Neural cell (in vitro differentiated cells): ENCODE data around the gene NKPD1. TPM values are rescaled to one million over a fixed set of nuclear protein-coding genes. Genes with fewer than 3 reads are reported as not detected.

Experiments
- H2AFZ ChIP-seq: fragments of 200-600, 300-800 bp; sonication (generic), shearing (Covaris generic); 2 replicates; pipeline ENCODE4 v1.6.0; 2014; ENCODE audit warnings: low read depth, mild to moderate bottlenecking, antibody characterized with exemption, low read length, moderate library complexity
- H3F3A ChIP-seq: fragments of 200-600 bp; shearing (Covaris generic); 2 replicates; pipeline ENCODE4 v1.6.1; 2016; ENCODE audit warnings: mild to moderate bottlenecking, moderate library complexity, mixed read lengths, antibody characterized with exemption, low read length; ENCODE audit not compliant: insufficient read depth, poor library complexity, severe bottlenecking
- H3K27ac ChIP-seq: fragments of 200-600, 300-800 bp; sonication (generic), shearing (Covaris generic); 2 replicates; pipeline ENCODE4 v1.5.1; 2014; ENCODE audit warnings: mild to moderate bottlenecking, low read length, moderate library complexity
- H3K27me3 ChIP-seq: fragments of 300-800, 200-600 bp; sonication (generic), shearing (Covaris generic); 2 replicates; pipeline ENCODE4 v1.6.0; 2014; ENCODE audit warnings: mild to moderate bottlenecking, low read depth, low read length, moderate library complexity; ENCODE audit not compliant: insufficient read depth
- H3K36me3 ChIP-seq: fragments of 300-800, 200-600 bp; sonication (generic), shearing (Covaris generic); 2 replicates; pipeline ENCODE4 v1.5.1; 2014; ENCODE audit warnings: mild to moderate bottlenecking, antibody characterized with exemption, low read length, moderate library complexity; ENCODE audit not compliant: insufficient read depth
- H3K4me2 ChIP-seq: fragments of 300-800, 200-600 bp; sonication (generic), shearing (Covaris generic); 2 replicates; pipeline ENCODE4 v1.6.0; 2014; ENCODE audit warnings: mild to moderate bottlenecking, low read length
- H3K4me3 ChIP-seq: fragments of 300-800, 200-600 bp; sonication (generic), shearing (Covaris generic); 2 replicates; pipeline ENCODE4 v1.5.1; 2014; ENCODE audit warnings: mild to moderate bottlenecking, low read length, moderate library complexity
- H3K79me2 ChIP-seq: fragments of 200-600 bp; shearing (Covaris generic); replicated peaks from 2 replicates; pipeline ENCODE4 v1.6.0; 2014; ENCODE audit warnings: mild to moderate bottlenecking, low read length, moderate library complexity; ENCODE audit not compliant: insufficient read depth
- H3K9ac ChIP-seq: fragments of 300-800, 200-600 bp; sonication (generic), shearing (Covaris generic); 2 replicates; pipeline ENCODE4 v1.6.1; 2016; ENCODE audit warnings: mild to moderate bottlenecking, low read length, mixed read lengths
- H3K9me2 ChIP-seq: fragments of 200-600 bp; shearing (Covaris generic); 2 replicates; pipeline ENCODE4 v1.6.1; 2016; ENCODE audit warnings: mild to moderate bottlenecking, low read length, mixed read lengths; ENCODE audit not compliant: insufficient read depth
- H3K9me3 ChIP-seq: fragments of 200-600, 300-800 bp; sonication (generic), shearing (Covaris generic); 2 replicates; pipeline ENCODE4 v1.6.1; 2016; ENCODE audit warnings: mild to moderate bottlenecking, mixed run types, low read length, moderate library complexity, mixed read lengths
- H4K20me1 ChIP-seq: fragments of 200-600 bp; shearing (Covaris generic); 2 replicates; pipeline ENCODE4 v1.6.1; 2016; ENCODE audit warnings: mild to moderate bottlenecking, mixed run types; ENCODE audit not compliant: insufficient read depth
- CTCF ChIP-seq: fragments of 450-650 bp; IDR thresholded peaks from 2 replicates; pipeline ENCODE4 v1.5.1; 2014; ENCODE audit warnings: antibody characterized with exemption, mild to moderate bottlenecking, moderate library complexity; ENCODE audit not compliant: poor library complexity, severe bottlenecking
- EP300 ChIP-seq: fragments of 450-650 bp; conservative IDR thresholded peaks from 2 replicates; pipeline ENCODE4 v1.6.1; 2014; ENCODE audit warnings: antibody characterized with exemption, mild to moderate bottlenecking, moderate library complexity; ENCODE audit not compliant: poor library complexity, severe bottlenecking
- EZH2 ChIP-seq: fragments of 200-600, 300-800 bp; shearing (Covaris generic), sonication (generic); IDR thresholded peaks from 2 replicates; pipeline ENCODE4 v1.6.1; 2014; ENCODE audit warnings: antibody characterized with exemption, low read length, borderline replicate concordance, mild to moderate bottlenecking; ENCODE audit not compliant: insufficient read depth, poor library complexity, severe bottlenecking
- MXI1 ChIP-seq: fragments of 450-650 bp; conservative IDR thresholded peaks from 2 replicates; pipeline ENCODE4 v1.6.1; 2014; ENCODE audit warnings: antibody characterized with exemption, mild to moderate bottlenecking; ENCODE audit not compliant: poor library complexity, severe bottlenecking
- POLR2AphosphoS5 ChIP-seq: IDR thresholded peaks from 2 replicates; pipeline ENCODE4 v1.6.1; 2012
- SMC3 ChIP-seq: fragments of 450-650 bp; conservative IDR thresholded peaks from 2 replicates; pipeline ENCODE4 v1.6.1; 2014; ENCODE audit warnings: antibody characterized with exemption, mild to moderate bottlenecking, moderate library complexity; ENCODE audit not compliant: poor library complexity
- TAF1 ChIP-seq: IDR thresholded peaks from 2 replicates; pipeline ENCODE4 v1.6.1; 2012; ENCODE audit warnings: low read depth
- polyA plus RNA-seq: library from polyadenylated mRNA; depleted of rRNA; stranded (reverse); fragments of >200 nt; gene quantifications from 2 replicates; pipeline ENCODE4 v1.2.3, GENCODE V29; 2014

The NKPD1 gene
- polyA plus RNA-seq, 1 donor from 2014 or later, result 2.8 TPM

- H3K27ac ChIP-seq, result no peak overlapping the region
- no peak overlapping the region for H3K4me3 ChIP-seq
- H3K9me3 ChIP-seq, result no peaks in the 10 kb centered on the region
- H3K27me3 ChIP-seq, result peaks cover 24% of the 10 kb centered on the region
- TF ChIP-seq POLR2AphosphoS5 (peak; percentile 4), SMC3 (no peak)
- H4K20me1 ChIP-seq, result no peaks in the 10 kb centered on the region
- no peaks in the 10 kb centered on the region for H3K9me2 ChIP-seq
- H3F3A ChIP-seq, result no peaks in the 10 kb centered on the region
- no peak overlapping the region for H2AFZ ChIP-seq
- no peaks in the 10 kb centered on the region for H3K36me3 ChIP-seq
- H3K79me2 ChIP-seq, result no peaks in the 10 kb centered on the region
- no peak overlapping the region for H3K9ac ChIP-seq
- no peak overlapping the region for H3K4me2 ChIP-seq
These were observed 4.7 kb downstream of the NKPD1 start for GRCh38 chr19:45156011-45156630.

GRCh38 chr19:45154064-45154827 is 6.5 kb downstream of the NKPD1 start:
- peaks cover 24% of the 10 kb centered on the region for H3K27me3 ChIP-seq
- no peak overlapping the region for H3K4me2 ChIP-seq
- no peaks in the 10 kb centered on the region for H3K9me2 ChIP-seq
- no peaks in the 10 kb centered on the region for H3K36me3 ChIP-seq
- H3K79me2 ChIP-seq, result no peaks in the 10 kb centered on the region
- TF ChIP-seq EP300, result no peak
- TF ChIP-seq POLR2AphosphoS5, result peak; percentile 7
- TF ChIP-seq MXI1, result no peak
- H3K9ac ChIP-seq, result peak overlapping the region; percentile 31
- H4K20me1 ChIP-seq, result no peaks in the 10 kb centered on the region
- no peaks in the 10 kb centered on the region for H3K9me3 ChIP-seq
- H3K4me3 ChIP-seq, result peak overlapping the region; percentile 58
- H2AFZ ChIP-seq, result no peak overlapping the region
- H3K27ac ChIP-seq, result no peak overlapping the region
- H3F3A ChIP-seq, result no peaks in the 10 kb centered on the region

- Histone ChIP-seq H3K36me3 (no peaks in the 10 kb centered on the region), H3K9ac (peak overlapping the region; percentile 31), H3K27me3 (peaks cover 24% of the 10 kb centered on the region), H4K20me1 (no peaks in the 10 kb centered on the region), H3K4me3 (peak overlapping the region; percentile 58), H3F3A (no peaks in the 10 kb centered on the region), H3K79me2 (no peaks in the 10 kb centered on the region), H3K27ac (no peak overlapping the region), H3K9me3 (no peaks in the 10 kb centered on the region), H3K4me2 (no peak overlapping the region), H3K9me2 (no peaks in the 10 kb centered on the region), H2AFZ (no peak overlapping the region)
- TF ChIP-seq EZH2, result no peak
- TF ChIP-seq CTCF, result no peak
- no peak for TF ChIP-seq TAF1
- TF ChIP-seq POLR2AphosphoS5, result no peak
- peak; percentile 78 for TF ChIP-seq MXI1
These were observed 7.3 kb downstream of the NKPD1 start for GRCh38 chr19:45153339-45154063.
